GM12873 (cell line): ENCODE results near the gene RAD51B.

ENCODE experiments used
- CTCF ChIP-seq: IDR thresholded peaks from 2 replicates; pipeline ENCODE4 v1.5.1; 2012; ENCODE audit warnings: low read depth, mild to moderate bottlenecking, moderate library complexity, low read length, control low read depth; ENCODE audit not compliant: insufficient read depth; ENCODE audit errors: missing control alignments

RAD51B gene

GRCh38 chr14:68203871-68204270, 384.3 kb downstream of the RAD51B start:
- TF ChIP-seq CTCF, result no peak

GRCh38 chr14:68208218-68208617, 388.6 kb downstream of the RAD51B start:
- TF ChIP-seq CTCF, result no peak

- TF ChIP-seq CTCF, result no peak
These were observed 389.2 kb downstream of the RAD51B start for GRCh38 chr14:68208626-68209317.

GRCh38 chr14:68210729-68211299, 391.2 kb downstream of the RAD51B start:
- no peak for TF ChIP-seq CTCF

GRCh38 chr14:68211421-68211820, 391.8 kb downstream of the RAD51B start:
- TF ChIP-seq CTCF, result no peak

GRCh38 chr14:68211886-68212285, 392.3 kb downstream of the RAD51B start:
- no peak for TF ChIP-seq CTCF

- TF ChIP-seq CTCF, result no peak
These were observed 392.8 kb downstream of the RAD51B start for GRCh38 chr14:68212361-68212760.
